Activated naive CD8-positive, alpha-beta T cell treated with anti-CD3 and anti-CD28 coated beads, Interleukin-2, amount 10 ng/mL, durations not matched to agents 7 days and 5 days (primary cell): Measurements from ENCODE around the gene PFKFB3. TPM values are rescaled to one million over a fixed set of nuclear protein-coding genes. Genes with fewer than 3 reads are reported as not detected.

Experiments used
- ATAC-seq: fragments of 150-1000 bp; cut with Tn5 transposase; one replicate; pipeline ENCODE4 v1.10.0; 2021; ENCODE audit warnings: low read depth, moderate library complexity
- POLR2A ChIA-PET: fragments of 350-600 bp; sonication (Branson Sonifier 250); formaldehyde crosslinking; loops from one replicate; lab custom pipeline; 2021; ENCODE audit warnings: antibody characterized with exemption; lab: Charles Lee
- DNase-seq: peaks from one replicate; pipeline ENCODE4 v3.0.0; 2021
- H3K27ac Mint-ChIP-seq: one replicate; pipeline ENCODE4 v1.8.0; 2022; ENCODE audit warnings: mild to moderate bottlenecking, mixed read lengths
- H3K27me3 Mint-ChIP-seq: one replicate; pipeline ENCODE4 v1.8.0; 2022; ENCODE audit warnings: mild to moderate bottlenecking, moderate library complexity, mixed read lengths
- H3K36me3 Mint-ChIP-seq: one replicate; pipeline ENCODE4 v1.8.0; 2021; ENCODE audit warnings: mild to moderate bottlenecking, mixed read lengths
- H3K4me1 Mint-ChIP-seq: one replicate; pipeline ENCODE4 v1.8.0; 2021; ENCODE audit warnings: mixed read lengths
- H3K4me3 Mint-ChIP-seq: one replicate; pipeline ENCODE4 v1.8.0; 2022; ENCODE audit warnings: mild to moderate bottlenecking, moderate library complexity, mixed read lengths
- H3K9me3 Mint-ChIP-seq: one replicate; pipeline ENCODE4 v1.8.0; 2021; ENCODE audit warnings: mixed read lengths
- total RNA-seq, 2 experiments: library from RNA; stranded (reverse); gene quantifications; one replicate each; pipeline ENCODE4 v1.2.3, GENCODE V29; 2021

The PFKFB3 gene
- total RNA-seq, 2 experiments from 2014 or later, result 75.1 to 77.2 TPM

DNA sequence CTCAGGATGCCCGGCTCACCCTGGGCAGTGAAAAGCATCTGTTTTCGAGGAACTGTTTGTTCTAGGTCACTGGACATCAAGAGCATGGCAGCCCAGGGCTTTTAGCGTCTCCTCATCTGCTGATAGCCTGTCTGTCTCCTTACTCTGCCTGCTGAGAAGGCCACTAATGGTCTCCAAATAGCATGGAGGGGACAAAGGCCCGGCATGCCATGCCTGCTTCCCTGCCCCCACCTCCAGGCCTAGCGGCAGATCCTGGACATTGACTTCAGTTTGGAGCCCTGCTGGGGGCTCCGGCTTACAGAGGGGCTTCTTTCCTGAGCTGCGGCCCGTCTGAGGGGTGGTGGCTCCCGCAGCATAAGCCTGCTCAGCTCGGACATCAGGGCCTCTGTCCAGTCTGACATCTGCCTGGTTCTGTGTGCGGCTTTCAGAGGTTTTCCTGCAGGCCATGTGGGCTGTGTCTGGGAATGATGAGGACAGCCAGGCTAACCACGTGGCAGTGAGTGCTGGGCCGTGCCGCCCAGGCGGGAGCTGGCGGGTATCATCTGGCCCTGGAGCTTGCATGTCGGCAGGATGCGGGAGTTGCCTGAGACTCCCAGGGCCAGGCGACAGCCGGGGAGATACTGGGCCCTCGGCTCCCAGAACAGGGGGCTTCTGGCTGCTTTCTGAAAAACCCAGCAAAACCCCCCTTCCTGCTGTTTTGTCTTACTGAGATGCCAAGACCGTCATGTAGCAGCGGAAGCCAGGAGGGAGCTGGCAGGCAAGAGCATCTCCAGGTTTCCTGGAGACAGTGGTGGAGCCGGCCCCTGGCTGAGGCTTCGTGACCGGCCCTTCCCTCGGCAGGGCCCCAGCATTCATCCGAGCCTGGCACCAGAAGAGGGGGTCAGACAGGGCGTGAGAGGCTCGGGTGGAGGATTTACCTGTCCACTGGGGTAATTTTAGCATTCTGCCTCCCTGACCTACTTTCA, 9.2 kb downstream of the PFKFB3 start:
- DNase-seq (no peak), ATAC-seq (no peak)
- H3K4me1 Mint-ChIP-seq, result peaks cover 26% of the 10 kb centered on the region
- POLR2A ChIA-PET, result no interaction called here
- H3K4me3 Mint-ChIP-seq, result no peak overlapping the region
- no peak overlapping the region for H3K27ac Mint-ChIP-seq
- H3K36me3 Mint-ChIP-seq, result peaks cover 23% of the 10 kb centered on the region
- no peaks in the 10 kb centered on the region for H3K27me3 Mint-ChIP-seq
- no peaks in the 10 kb centered on the region for H3K9me3 Mint-ChIP-seq

DNA sequence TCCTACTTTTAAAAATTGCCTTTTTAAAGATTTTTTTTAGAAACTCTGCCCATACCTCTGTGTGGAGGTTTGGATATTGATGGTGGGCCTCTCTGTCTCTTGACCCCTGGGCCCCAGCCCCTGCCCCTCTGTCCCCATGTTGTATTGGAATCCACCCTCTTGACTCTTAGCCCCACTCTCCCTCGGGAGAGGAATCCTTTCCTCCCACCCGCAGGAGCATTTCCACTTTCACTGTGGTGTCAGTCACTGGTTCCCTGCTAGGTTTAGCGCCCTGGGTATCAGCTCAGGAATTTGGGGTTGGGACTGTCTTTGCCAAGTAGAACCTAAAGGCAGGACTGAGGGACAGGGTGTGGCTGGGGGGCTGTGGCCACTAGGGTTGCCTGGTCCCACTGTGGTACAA, 10.1 kb downstream of the PFKFB3 start:
- Mint-ChIP-seq H3K4me3 (no peak overlapping the region), H3K36me3 (peaks cover 21% of the 10 kb centered on the region), H3K27me3 (no peaks in the 10 kb centered on the region), H3K9me3 (no peaks in the 10 kb centered on the region), H3K4me1 (peaks cover 21% of the 10 kb centered on the region), H3K27ac (no peak overlapping the region)
- POLR2A ChIA-PET, result no interaction called here
- no peak for ATAC-seq
- no peak for DNase-seq

DNA sequence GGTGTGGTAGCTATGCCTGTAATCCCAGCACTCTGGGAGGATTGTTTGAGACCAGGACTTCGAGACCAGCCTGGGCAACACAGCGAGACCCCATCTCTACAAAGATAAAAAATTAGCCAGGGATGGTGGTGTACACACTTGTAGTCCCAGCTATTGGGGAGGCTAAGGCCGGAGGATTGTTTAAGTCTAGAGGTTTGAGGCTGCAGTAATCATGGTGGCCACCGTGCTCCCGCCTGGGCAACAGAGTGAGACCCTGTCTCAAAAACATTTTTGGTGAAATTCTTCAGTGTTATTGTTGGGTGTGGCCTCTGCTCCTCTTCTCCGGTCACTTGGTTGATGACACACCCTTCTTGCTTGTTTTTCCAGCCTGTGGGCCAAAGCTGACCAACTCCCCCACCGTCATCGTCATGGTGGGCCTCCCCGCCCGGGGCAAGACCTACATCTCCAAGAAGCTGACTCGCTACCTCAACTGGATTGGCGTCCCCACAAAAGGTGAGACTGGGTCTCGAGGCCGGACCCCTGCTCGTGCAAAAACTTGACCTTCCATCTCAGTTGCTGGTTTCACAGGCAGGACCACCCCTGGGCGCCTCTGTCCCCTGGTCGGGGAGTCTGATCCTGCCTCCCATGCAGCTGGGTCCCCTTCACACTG, 10.6 kb downstream of the PFKFB3 start:
- peaks cover 23% of the 10 kb centered on the region for H3K36me3 Mint-ChIP-seq
- ATAC-seq (no peak), DNase-seq (no peak)
- H3K4me3 Mint-ChIP-seq, result no peak overlapping the region
- H3K9me3 Mint-ChIP-seq, result no peaks in the 10 kb centered on the region
- H3K4me1 Mint-ChIP-seq, result peaks cover 20% of the 10 kb centered on the region
- H3K27me3 Mint-ChIP-seq, result no peaks in the 10 kb centered on the region
- POLR2A ChIA-PET, result no interaction called here
- H3K27ac Mint-ChIP-seq, result no peak overlapping the region

DNA sequence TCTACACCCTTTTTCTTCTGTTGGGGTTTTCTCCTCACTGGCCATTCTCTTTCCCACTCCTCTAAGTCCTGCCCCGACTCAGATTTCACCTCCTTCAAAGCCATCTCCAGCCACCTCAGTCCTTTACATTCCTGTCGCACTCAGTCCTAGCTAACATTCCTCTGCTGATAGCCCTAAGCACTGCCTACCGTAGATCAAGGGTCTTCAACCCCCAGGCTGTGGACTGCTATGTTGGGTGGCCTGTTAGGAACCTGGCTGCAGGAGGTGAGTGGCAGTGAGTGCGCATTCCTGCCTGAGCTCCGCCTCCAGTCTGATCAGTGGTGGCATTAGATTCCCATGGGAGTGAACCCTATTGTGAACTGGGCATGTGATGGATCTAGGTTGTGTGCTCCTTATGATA, 11.2 kb downstream of the PFKFB3 start:
- peaks cover 23% of the 10 kb centered on the region for H3K36me3 Mint-ChIP-seq
- peaks cover 15% of the 10 kb centered on the region for H3K4me1 Mint-ChIP-seq
- no peaks in the 10 kb centered on the region for H3K27me3 Mint-ChIP-seq
- ATAC-seq (no peak), DNase-seq (no peak)
- H3K4me3 Mint-ChIP-seq, result no peak overlapping the region
- POLR2A ChIA-PET, result no interaction called here
- no peak overlapping the region for H3K27ac Mint-ChIP-seq
- no peaks in the 10 kb centered on the region for H3K9me3 Mint-ChIP-seq

- H3K36me3 Mint-ChIP-seq, result peaks cover 23% of the 10 kb centered on the region
- no peak for DNase-seq
- POLR2A ChIA-PET, result no interaction called here
Measured at GRCh38 chr10:6214612-6215011, 11.9 kb downstream of the PFKFB3 start.

DNA sequence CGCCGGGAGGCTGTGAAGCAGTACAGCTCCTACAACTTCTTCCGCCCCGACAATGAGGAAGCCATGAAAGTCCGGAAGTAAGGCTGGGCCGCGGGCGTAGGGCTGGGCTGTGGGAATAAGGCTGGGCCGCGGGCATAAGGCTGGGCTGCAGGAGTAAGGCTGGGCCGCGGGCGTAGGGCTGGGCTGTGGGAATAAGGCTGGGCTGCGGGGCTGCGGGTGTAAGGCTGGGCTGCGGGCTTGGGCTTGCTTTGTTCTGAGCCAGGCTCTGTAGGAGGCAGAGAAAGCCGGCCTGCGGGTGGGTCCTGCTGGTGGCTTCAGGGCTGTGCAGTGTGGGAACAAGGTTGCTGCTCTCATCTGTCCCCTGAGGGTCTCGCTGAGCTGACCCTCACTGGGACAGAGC, 12.5 kb downstream of the PFKFB3 start:
- Mint-ChIP-seq H3K4me3 (no peak overlapping the region), H3K4me1 (peaks cover 11% of the 10 kb centered on the region), H3K36me3 (peaks cover 23% of the 10 kb centered on the region), H3K9me3 (no peaks in the 10 kb centered on the region), H3K27ac (no peak overlapping the region), H3K27me3 (no peaks in the 10 kb centered on the region)
- POLR2A ChIA-PET, result no interaction called here
- no peak for ATAC-seq
- no peak for DNase-seq

More at GRCh38 chr10:6214612-6215011, 11.9 kb downstream of the PFKFB3 start:
- peaks cover 13% of the 10 kb centered on the region for H3K4me1 Mint-ChIP-seq
- H3K9me3 Mint-ChIP-seq, result no peaks in the 10 kb centered on the region
- H3K4me3 Mint-ChIP-seq, result no peak overlapping the region
- no peaks in the 10 kb centered on the region for H3K27me3 Mint-ChIP-seq
- H3K27ac Mint-ChIP-seq, result no peak overlapping the region
- no peak for ATAC-seq

DNA sequence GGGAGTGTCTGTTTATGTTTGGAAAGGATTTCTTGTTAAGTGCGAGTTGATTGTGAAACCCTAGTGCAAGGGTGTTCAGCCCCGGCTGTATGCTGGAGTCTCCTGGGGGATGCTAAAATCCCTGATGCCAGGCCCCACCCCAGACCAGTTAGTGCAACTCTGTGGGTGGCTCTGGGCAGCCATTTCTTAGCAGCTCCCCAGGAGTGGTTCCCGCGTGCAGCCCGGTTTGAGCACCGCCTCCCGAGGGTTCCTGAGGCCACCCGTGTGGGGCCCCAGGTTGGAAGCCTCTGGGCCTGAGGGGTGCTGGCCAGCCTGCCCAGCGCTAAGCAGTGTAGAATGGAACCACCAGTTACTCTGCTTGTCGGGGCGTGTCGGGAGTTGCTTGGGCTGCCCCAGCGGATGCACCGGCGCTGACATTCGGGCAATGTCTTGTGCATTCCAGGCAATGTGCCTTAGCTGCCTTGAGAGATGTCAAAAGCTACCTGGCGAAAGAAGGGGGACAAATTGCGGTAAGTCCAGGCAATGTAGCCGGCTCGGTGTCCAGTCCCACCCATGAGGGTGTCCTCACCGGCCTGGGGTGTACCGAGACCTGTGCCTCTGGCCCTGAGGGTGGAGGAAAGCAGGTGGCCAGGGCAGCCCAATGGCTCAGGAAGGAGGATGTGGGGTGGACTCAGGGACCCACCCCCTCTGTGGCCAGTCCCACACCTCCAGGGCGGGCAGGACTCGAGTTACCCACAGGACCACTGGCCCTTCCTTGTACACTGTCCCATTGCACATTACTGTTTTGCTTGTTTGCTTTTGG, 13.2 kb downstream of the PFKFB3 start:
- Mint-ChIP-seq H3K27ac (no peak overlapping the region), H3K4me1 (peaks cover 12% of the 10 kb centered on the region), H3K4me3 (no peak overlapping the region), H3K9me3 (no peaks in the 10 kb centered on the region), H3K27me3 (no peaks in the 10 kb centered on the region), H3K36me3 (peaks cover 24% of the 10 kb centered on the region)
- DNase-seq (no peak), ATAC-seq (no peak)
- POLR2A ChIA-PET, result no interaction called here

GRCh38 chr10:6216916-6217315, 14.2 kb downstream of the PFKFB3 start:
- Mint-ChIP-seq H3K27ac (no peak overlapping the region), H3K4me3 (no peak overlapping the region), H3K4me1 (peaks cover 7% of the 10 kb centered on the region), H3K27me3 (no peaks in the 10 kb centered on the region), H3K9me3 (no peaks in the 10 kb centered on the region), H3K36me3 (peaks cover 25% of the 10 kb centered on the region)
- POLR2A ChIA-PET, result no interaction called here
- DNase-seq (no peak), ATAC-seq (no peak)

GRCh38 chr10:6217611-6218010, 14.9 kb downstream of the PFKFB3 start:
- Mint-ChIP-seq H3K4me1 (peaks cover 7% of the 10 kb centered on the region), H3K4me3 (no peak overlapping the region), H3K9me3 (no peaks in the 10 kb centered on the region), H3K27me3 (no peaks in the 10 kb centered on the region), H3K27ac (no peak overlapping the region), H3K36me3 (peaks cover 25% of the 10 kb centered on the region)
- ATAC-seq, result no peak
- DNase-seq, result no peak
- POLR2A ChIA-PET, result no interaction called here

- POLR2A ChIA-PET, result interaction anchor here (0.7 kb wide), 1 partner anchor 27 kb away, joined by 3 read pairs; no protein-coding TSS in a partner anchor
- H3K36me3 Mint-ChIP-seq, result peaks cover 22% of the 10 kb centered on the region
- H3K4me3 Mint-ChIP-seq, result no peak overlapping the region
- H3K27ac Mint-ChIP-seq, result no peak overlapping the region
- H3K27me3 Mint-ChIP-seq, result no peaks in the 10 kb centered on the region
- no peak for ATAC-seq
- no peak for DNase-seq
- no peaks in the 10 kb centered on the region for H3K9me3 Mint-ChIP-seq
- H3K4me1 Mint-ChIP-seq, result peaks cover 6% of the 10 kb centered on the region
Measured at GRCh38 chr10:6218692-6219493, 16.2 kb downstream of the PFKFB3 start.

- ATAC-seq (no peak), DNase-seq (no peak)
- Mint-ChIP-seq H3K9me3 (no peaks in the 10 kb centered on the region), H3K36me3 (peaks cover 24% of the 10 kb centered on the region), H3K4me1 (peaks cover 9% of the 10 kb centered on the region), H3K27me3 (no peaks in the 10 kb centered on the region), H3K4me3 (no peak overlapping the region), H3K27ac (no peak overlapping the region)
- POLR2A ChIA-PET, result interaction anchor here (0.7 kb wide), 1 partner anchor 28 kb away, joined by 3 read pairs; no protein-coding TSS in a partner anchor
Measured at GRCh38 chr10:6219494-6219836, 16.7 kb downstream of the PFKFB3 start.

GRCh38 chr10:6220418-6221191, 17.9 kb downstream of the PFKFB3 start:
- no peak overlapping the region for H3K27ac Mint-ChIP-seq

More at GRCh38 chr10:6220418-6221191, 17.9 kb downstream of the PFKFB3 start:
- DNase-seq (no peak), ATAC-seq (no peak)
- H3K27me3 Mint-ChIP-seq, result no peaks in the 10 kb centered on the region
- H3K9me3 Mint-ChIP-seq, result no peaks in the 10 kb centered on the region
- H3K4me1 Mint-ChIP-seq, result peaks cover 9% of the 10 kb centered on the region
- POLR2A ChIA-PET, result no interaction called here
- H3K4me3 Mint-ChIP-seq, result no peak overlapping the region
- peaks cover 28% of the 10 kb centered on the region for H3K36me3 Mint-ChIP-seq
